ENCODE data around the gene NPLOC4. TPM values are rescaled to one million over a fixed set of nuclear protein-coding genes. Genes with fewer than 3 reads are reported as not detected.

Gene NPLOC4
- total and polyA plus RNA-seq, 9 of the 15 experiments (the other 6 are each of a cell fraction or from before 2014, with no cell fraction given): 1.5 to 116 (median 64.5) TPM

DNA sequence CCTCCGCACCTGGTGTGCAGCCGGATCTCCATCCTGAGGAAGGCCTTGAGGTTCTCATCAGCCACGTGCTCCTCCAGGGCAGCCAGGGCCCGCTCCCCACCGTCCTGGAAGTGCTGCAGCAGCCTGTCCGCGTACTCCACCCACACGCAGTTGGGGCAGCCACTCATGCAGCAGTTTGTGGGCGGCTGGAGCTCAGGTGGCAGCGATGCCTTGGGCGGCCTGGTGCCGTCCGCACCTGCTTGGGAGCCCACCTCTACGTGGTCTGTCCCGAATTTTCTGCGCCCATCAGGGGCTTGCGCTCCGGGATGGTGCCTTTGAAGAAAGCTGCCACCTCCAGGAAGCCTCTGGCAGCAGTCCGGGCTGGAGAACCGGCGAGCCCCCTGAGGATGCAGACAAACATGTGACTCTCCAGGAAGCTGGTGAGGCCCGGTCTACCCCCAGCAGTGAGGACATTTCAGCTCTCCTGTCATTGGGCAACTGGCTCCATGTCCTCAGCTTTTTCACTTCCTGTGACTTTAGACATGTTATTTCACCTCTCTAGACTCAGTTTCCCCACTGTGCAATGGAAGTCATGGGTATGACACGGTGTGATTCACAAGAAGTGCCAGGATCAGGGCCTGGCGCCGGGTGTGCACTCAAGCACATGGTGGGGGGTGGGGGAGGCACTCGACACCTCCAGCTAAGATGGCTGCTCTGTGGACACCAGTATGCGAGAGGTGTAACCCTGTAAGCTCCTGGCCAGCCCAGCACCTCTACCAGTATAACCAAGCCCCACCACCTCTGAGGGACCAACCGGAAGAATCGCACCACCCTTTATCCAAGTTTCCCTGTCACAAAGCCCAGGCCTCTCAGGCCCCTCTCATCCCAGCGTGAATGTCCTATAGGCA is 28.5 kb upstream of the NPLOC4 start (continued):
- TF ChIP-seq PRMT5 (CRISPR knock-in tag; IDR thresholded peaks at IDR 0.05) (no peak), STAT5A (IDR thresholded peaks at IDR 0.05; ENCODE audit: borderline replicate concordance, low read length) (no peak), SLC30A9 (CRISPR knock-in tag; IDR thresholded peaks at IDR 0.05) (no peak), TRIM28 (IDR thresholded peaks at IDR 0.05) (no peak), BACH1 (tag; IDR thresholded peaks at IDR 0.05) (peak; percentile 78), MTF1 (CRISPR knock-in tag; IDR thresholded peaks at IDR 0.05; ENCODE audit: borderline replicate concordance) (no peak), ZNF146 (CRISPR knock-in tag; IDR thresholded peaks at IDR 0.05; ENCODE audit: unreplicated experiment) (no peak), MECOM (CRISPR knock-in tag; IDR thresholded peaks at IDR 0.05) (peak; percentile 67; the same call in 1 of the 2 replicates), CREB1 (IDR thresholded peaks at IDR 0.05) (no peak), CREB1 (CRISPR knock-in tag; IDR thresholded peaks at IDR 0.05) (no peak), ZNF311 (CRISPR knock-in tag; IDR thresholded peaks at IDR 0.05) (peak; percentile 92), ATF7 (IDR thresholded peaks at IDR 0.05) (no peak), TRIM24 (IDR thresholded peaks at IDR 0.05) (no peak), ZNF75A (CRISPR knock-in tag; IDR thresholded peaks at IDR 0.05) (no peak), U2AF1 (optimal IDR thresholded peaks at IDR 0.05; ENCODE audit: low read depth, low read length) (no peak), PTBP1 (IDR thresholded peaks at IDR 0.05; ENCODE audit: low read depth, low read length) (no peak), SRSF1 (IDR thresholded peaks at IDR 0.05; ENCODE audit: low read depth, low read length) (no peak), KDM4B (IDR thresholded peaks at IDR 0.05; ENCODE audit: borderline replicate concordance in 2 of 2, low read depth in 1 of 2) (no peak), ZNF668 (CRISPR knock-in tag; IDR thresholded peaks at IDR 0.05) (peak; percentile 89; the same call in 1 of the 2 replicates)
- TF ChIP-seq, protein P1, sequence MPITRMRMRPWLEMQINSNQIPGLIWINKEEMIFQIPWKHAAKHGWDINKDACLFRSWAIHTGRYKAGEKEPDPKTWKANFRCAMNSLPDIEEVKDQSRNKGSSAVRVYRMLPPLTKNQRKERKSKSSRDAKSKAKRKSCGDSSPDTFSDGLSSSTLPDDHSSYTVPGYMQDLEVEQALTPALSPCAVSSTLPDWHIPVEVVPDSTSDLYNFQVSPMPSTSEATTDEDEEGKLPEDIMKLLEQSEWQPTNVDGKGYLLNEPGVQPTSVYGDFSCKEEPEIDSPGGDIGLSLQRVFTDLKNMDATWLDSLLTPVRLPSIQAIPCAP (CRISPR knock-in tag; IDR thresholded peaks at IDR 0.05; ENCODE audit: borderline replicate concordance): no peak
- TF ChIP-seq, protein P2, sequence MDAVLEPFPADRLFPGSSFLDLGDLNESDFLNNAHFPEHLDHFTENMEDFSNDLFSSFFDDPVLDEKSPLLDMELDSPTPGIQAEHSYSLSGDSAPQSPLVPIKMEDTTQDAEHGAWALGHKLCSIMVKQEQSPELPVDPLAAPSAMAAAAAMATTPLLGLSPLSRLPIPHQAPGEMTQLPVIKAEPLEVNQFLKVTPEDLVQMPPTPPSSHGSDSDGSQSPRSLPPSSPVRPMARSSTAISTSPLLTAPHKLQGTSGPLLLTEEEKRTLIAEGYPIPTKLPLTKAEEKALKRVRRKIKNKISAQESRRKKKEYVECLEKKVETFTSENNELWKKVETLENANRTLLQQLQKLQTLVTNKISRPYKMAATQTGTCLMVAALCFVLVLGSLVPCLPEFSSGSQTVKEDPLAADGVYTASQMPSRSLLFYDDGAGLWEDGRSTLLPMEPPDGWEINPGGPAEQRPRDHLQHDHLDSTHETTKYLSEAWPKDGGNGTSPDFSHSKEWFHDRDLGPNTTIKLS (IDR thresholded peaks at IDR 0.05; ENCODE audit: borderline replicate concordance, low read depth): no peak
- TF ChIP-seq, protein P3, sequence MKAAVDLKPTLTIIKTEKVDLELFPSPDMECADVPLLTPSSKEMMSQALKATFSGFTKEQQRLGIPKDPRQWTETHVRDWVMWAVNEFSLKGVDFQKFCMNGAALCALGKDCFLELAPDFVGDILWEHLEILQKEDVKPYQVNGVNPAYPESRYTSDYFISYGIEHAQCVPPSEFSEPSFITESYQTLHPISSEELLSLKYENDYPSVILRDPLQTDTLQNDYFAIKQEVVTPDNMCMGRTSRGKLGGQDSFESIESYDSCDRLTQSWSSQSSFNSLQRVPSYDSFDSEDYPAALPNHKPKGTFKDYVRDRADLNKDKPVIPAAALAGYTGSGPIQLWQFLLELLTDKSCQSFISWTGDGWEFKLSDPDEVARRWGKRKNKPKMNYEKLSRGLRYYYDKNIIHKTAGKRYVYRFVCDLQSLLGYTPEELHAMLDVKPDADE (conservative IDR thresholded peaks at IDR 0.05; ENCODE audit: control insufficient read depth, low read depth, low read length): no peak
- TF ChIP-seq, protein P4, sequence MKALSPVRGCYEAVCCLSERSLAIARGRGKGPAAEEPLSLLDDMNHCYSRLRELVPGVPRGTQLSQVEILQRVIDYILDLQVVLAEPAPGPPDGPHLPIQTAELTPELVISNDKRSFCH (CRISPR knock-in tag; IDR thresholded peaks at IDR 0.05): no peak
- TF ChIP-seq, protein P4 (tag; IDR thresholded peaks at IDR 0.05): peak; percentile 95
- TF ChIP-seq, protein P5, sequence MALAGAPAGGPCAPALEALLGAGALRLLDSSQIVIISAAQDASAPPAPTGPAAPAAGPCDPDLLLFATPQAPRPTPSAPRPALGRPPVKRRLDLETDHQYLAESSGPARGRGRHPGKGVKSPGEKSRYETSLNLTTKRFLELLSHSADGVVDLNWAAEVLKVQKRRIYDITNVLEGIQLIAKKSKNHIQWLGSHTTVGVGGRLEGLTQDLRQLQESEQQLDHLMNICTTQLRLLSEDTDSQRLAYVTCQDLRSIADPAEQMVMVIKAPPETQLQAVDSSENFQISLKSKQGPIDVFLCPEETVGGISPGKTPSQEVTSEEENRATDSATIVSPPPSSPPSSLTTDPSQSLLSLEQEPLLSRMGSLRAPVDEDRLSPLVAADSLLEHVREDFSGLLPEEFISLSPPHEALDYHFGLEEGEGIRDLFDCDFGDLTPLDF (CRISPR knock-in tag; IDR thresholded peaks at IDR 0.05): no peak

All from K562 (cell line).